ENCODE data around the gene SMARCD3. TPM values are rescaled to one million over a fixed set of nuclear protein-coding genes. Genes with fewer than 3 reads are reported as not detected.

SMARCD3 gene
- total RNA-seq, 4 donors from 2014 or later: 2.5 to 11.6 (median 6.3) TPM

GRCh38 chr7:151246851-151247580 lies 1.5 kb downstream of the SMARCD3 start:
- DNase-seq: no peak
- Histone ChIP-seq H3K27me3 (peaks cover 0 to 56% (median 0%) of the 10 kb centered on the region in 4 donors), H3K9me3 (no peaks in the 10 kb centered on the region), H3K27ac (peak overlapping the region; percentile 71 to 92 (median 86)), H3K36me3 (peaks cover 0 to 4% (median 0%) of the 10 kb centered on the region in 3 donors), H3K4me3 (peak overlapping the region in 3 of 4 donors; percentile 53 to 78 (median 62)), H3K4me1 (peaks cover 52 to 90% (median 60%) of the 10 kb centered on the region in 3 donors)
- WGBS, 2 donors: 70 to 89% methylated on average over 2 to 3 of the region's 4 CpGs
- no peak for TF ChIP-seq POLR2A (IDR thresholded peaks at IDR 0.05)
- no peak for TF ChIP-seq CTCF (IDR thresholded peaks at IDR 0.05)
- intact Hi-C loops (cut with DNase I): loop anchor here (5.0 kb wide), 1 partner anchor 55 kb away; no protein-coding TSS in a partner anchor

GRCh38 chr7:151246102-151246850 lies 2.2 kb downstream of the SMARCD3 start:
- WGBS, 2 donors: 24 to 27% methylated on average over 9 of the region's 13 CpGs
- Histone ChIP-seq H3K27me3 (peaks cover 0 to 51% (median 0%) of the 10 kb centered on the region in 4 donors), H3K36me3 (peaks cover 0 to 11% (median 0%) of the 10 kb centered on the region in 3 donors), H3K27ac (peak overlapping the region in 3 of 4 donors; percentile 39 to 92 (median 83)), H3K4me3 (peak overlapping the region in 3 of 4 donors; percentile 14 to 64 (median 43)), H3K9me3 (no peaks in the 10 kb centered on the region), H3K4me1 (peaks cover 49 to 84% (median 58%) of the 10 kb centered on the region in 3 donors)
- TF ChIP-seq POLR2A (IDR thresholded peaks at IDR 0.05) (no peak), CTCF (IDR thresholded peaks at IDR 0.05) (no peak)
- intact Hi-C loops (cut with DNase I): loop anchor here (5.0 kb wide), 1 partner anchor 56 kb away; no protein-coding TSS in a partner anchor
- DNase-seq: no peak

- intact Hi-C loops (cut with DNase I): loop anchor here (5.0 kb wide), 1 partner anchor 57 kb away; no protein-coding TSS in a partner anchor
Observed at GRCh38 chr7:151245360-151246101, 3.0 kb downstream of the SMARCD3 start.

GRCh38 chr7:151244841-151245346 lies 3.6 kb downstream of the SMARCD3 start:
- Histone ChIP-seq H3K4me1 (peaks cover 41 to 70% (median 48%) of the 10 kb centered on the region in 3 donors), H3K9me3 (no peaks in the 10 kb centered on the region), H3K27ac (peak overlapping the region in 2 of 4 donors; percentile 5 to 39), H3K4me3 (peak overlapping the region in 3 of 4 donors; percentile 14 to 64 (median 43)), H3K27me3 (peaks cover 0 to 47% (median 0%) of the 10 kb centered on the region in 4 donors), H3K36me3 (peaks cover 0 to 25% (median 0%) of the 10 kb centered on the region in 3 donors)
- no peak for TF ChIP-seq CTCF (IDR thresholded peaks at IDR 0.05)
- 11 to 23% methylated on average over 3 to 7 of the region's 15 CpGs for WGBS, 2 donors
- intact Hi-C loops (cut with DNase I): loop anchor here (5.0 kb wide), 1 partner anchor 57 kb away; no protein-coding TSS in a partner anchor
- no peak for DNase-seq

More at GRCh38 chr7:151245360-151246101, 3.0 kb downstream of the SMARCD3 start:
- Histone ChIP-seq H3K9me3 (no peaks in the 10 kb centered on the region), H3K4me3 (peak overlapping the region; percentile 8 to 64 (median 28)), H3K27ac (peak overlapping the region in 2 of 4 donors; percentile 5 to 39), H3K36me3 (peaks cover 0 to 18% (median 0%) of the 10 kb centered on the region in 3 donors), H3K4me1 (peaks cover 42 to 77% (median 52%) of the 10 kb centered on the region in 3 donors), H3K27me3 (peaks cover 0 to 47% (median 0%) of the 10 kb centered on the region in 4 donors)
- no peak for DNase-seq
- 0 to 9% methylated on average over 5 to 6 of the region's 60 CpGs for WGBS, 2 donors
- peak; percentile 27 to 73 (median 44) for TF ChIP-seq CTCF (IDR thresholded peaks at IDR 0.05)
- TF ChIP-seq POLR2A (IDR thresholded peaks at IDR 0.05): no peak
